ENCODE data around the gene ATF3.

ATF3 gene

DNA sequence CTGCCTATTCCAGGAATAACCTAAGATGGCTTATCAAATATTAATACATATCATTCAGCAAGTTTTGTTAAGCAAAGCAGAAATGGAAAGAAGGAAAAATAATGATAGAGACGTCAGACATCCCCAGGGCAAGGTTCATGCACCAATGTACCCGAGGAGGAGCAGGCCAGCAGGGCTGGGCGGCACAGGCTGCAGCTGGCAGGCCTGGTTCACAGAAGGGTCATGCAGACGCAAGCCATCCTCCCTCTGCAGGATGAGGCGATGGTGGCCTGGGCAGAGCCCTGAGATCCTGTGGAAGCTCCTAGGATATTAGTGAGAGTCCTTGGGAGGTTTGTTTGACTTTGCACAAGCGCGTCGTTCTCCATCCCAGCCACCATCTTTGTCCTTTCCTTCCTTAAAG lies 61.0 kb downstream of the ATF3 start:
- no peak overlapping the region for H3K4me3 ChIP-seq (ENCODE audit: low read depth, low read length)
- DNase-seq (ENCODE audit: low read depth): no peak
- TF ChIP-seq, protein P1, sequence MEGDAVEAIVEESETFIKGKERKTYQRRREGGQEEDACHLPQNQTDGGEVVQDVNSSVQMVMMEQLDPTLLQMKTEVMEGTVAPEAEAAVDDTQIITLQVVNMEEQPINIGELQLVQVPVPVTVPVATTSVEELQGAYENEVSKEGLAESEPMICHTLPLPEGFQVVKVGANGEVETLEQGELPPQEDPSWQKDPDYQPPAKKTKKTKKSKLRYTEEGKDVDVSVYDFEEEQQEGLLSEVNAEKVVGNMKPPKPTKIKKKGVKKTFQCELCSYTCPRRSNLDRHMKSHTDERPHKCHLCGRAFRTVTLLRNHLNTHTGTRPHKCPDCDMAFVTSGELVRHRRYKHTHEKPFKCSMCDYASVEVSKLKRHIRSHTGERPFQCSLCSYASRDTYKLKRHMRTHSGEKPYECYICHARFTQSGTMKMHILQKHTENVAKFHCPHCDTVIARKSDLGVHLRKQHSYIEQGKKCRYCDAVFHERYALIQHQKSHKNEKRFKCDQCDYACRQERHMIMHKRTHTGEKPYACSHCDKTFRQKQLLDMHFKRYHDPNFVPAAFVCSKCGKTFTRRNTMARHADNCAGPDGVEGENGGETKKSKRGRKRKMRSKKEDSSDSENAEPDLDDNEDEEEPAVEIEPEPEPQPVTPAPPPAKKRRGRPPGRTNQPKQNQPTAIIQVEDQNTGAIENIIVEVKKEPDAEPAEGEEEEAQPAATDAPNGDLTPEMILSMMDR (IDR thresholded peaks at IDR 0.05; ENCODE audit: control insufficient read depth, extremely low read depth, insufficient read depth): no peak

DNA sequence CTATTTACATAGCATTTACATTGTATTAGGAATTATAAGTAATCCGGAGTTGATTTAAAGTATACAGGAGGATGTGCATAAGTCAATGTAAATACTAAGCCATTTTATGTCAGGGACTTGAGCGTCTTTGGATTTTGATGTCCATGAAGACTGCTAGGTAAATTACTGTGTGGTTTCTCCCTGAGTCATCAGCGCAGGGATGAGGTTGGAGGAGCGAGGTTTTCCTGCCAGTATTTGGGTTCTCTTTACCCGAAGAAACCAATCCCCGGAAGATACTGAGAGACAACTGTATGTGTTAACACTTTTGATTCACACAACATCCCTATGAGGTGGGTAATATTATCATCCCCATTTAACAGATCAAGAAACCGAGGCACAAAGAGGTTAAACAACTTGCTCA lies 61.7 kb downstream of the ATF3 start:
- TF ChIP-seq, protein P1 (IDR thresholded peaks at IDR 0.05; ENCODE audit: control insufficient read depth, extremely low read depth, insufficient read depth): no peak
- H3K4me3 ChIP-seq (ENCODE audit: low read depth, low read length): no peak overlapping the region

More for the DNA sequence above, 61.7 kb downstream of the ATF3 start:
- no peak for DNase-seq (ENCODE audit: low read depth)
